ENCODE data around the gene CCL4L2.
"Not testable (repeated sequence)": the region's sequence is repeated elsewhere in the genome, so short reads cannot be mapped to it uniquely, and the experiment has no call there.

CCL4L2 gene

GRCh38 chr17:36210439-36211211 lies at the start of gene CCL4L2:
CCL4L2 (plus strand) TSS chr17:36211063.
- H3K27ac ChIP-seq = not testable (repeated sequence)

- H3K27ac ChIP-seq = not testable (repeated sequence)
These were observed 42.0 kb upstream of the CCL4L2 start for GRCh38 chr17:36168836-36169235.

- H3K27ac ChIP-seq = not testable (repeated sequence)
These were observed 34.3 kb upstream of the CCL4L2 start, which contains the start of gene TBC1D3B for GRCh38 chr17:36176536-36176935. TBC1D3B (minus strand) TSS chr17:36176636; CDS start chr17:36175050, 1,586 bp downstream.

DNA sequence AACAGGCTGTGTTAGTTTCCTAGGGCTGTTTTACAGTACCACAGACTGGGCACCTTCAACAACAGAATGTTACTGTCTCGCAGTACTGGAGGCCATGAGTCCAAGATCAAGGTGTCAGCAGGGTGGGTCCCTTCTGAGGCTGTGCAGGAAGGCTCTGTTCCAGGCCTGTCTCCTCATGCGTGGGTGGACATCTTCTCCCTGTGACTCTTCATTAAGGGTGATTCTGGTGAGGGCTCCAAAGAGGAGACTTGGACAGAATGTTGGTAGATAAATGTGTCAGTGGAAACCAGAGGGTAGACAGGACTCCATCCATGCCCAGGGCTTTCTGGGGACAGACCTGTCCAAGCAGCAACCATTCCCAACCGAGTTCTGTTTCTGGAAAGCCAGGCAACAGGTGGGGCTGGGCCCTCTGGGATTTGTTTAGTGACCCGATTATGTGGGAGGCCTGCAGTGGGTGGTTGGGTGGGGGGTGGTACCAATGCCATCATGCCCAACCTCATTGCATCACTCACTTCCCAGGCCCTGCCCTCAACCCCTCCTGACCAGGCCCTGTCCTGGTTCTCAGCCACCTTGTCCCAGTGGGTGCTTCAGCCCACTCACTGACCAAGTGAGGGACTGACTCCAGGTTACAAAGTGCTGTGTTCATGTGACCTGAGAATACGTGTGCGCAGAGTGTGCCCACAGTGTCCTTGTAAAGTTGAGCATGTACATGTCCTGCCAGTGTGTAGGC lies 29.3 kb upstream of the CCL4L2 start:
- not testable (repeated sequence) for H3K27ac ChIP-seq

DNA sequence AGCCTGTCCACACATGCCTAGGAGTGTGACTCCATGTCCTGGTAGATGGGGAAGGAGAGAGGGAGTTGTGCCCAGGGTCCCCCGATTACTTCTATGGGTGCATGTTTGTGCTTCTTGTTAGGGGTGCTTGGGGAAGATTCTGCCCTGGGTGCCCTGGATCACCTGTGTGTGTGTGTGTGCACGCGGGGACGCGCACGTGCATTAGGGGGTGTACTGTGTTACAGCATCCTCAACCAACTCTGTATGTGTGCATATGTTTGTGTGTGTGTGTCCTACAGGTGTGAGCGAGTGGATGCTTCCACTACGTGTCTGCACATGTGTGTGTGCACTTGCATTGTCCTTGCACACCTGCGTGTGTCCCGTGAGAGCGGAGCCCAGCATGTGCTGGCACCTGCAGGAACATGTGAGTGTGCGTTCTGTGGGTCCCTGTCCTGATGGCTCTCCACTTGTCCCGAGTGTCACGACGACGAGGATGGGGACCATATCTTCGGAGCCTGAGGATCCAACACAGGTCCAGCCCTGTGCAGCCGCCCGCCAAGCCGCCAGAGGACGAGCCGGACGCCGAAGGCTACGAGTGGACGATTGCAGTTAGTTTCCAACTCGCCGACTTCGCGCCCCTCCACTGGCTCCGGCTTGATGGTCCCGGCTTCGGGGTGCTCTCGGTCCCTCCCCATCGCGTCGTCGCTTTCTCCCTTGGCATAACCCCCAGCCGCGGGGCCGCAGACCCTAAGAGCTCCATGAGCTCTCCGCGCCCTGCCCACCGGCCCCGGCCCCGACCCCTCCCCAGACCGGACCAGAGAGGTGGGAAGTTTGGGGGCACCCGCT lies 28.5 kb upstream of the CCL4L2 start:
- TF ChIP-seq ZFX (IDR thresholded peaks at IDR 0.05) (no peak), CTCF (conservative IDR thresholded peaks at IDR 0.05) (no peak)
- peak overlapping the region; percentile 55 for H3K27ac ChIP-seq

DNA sequence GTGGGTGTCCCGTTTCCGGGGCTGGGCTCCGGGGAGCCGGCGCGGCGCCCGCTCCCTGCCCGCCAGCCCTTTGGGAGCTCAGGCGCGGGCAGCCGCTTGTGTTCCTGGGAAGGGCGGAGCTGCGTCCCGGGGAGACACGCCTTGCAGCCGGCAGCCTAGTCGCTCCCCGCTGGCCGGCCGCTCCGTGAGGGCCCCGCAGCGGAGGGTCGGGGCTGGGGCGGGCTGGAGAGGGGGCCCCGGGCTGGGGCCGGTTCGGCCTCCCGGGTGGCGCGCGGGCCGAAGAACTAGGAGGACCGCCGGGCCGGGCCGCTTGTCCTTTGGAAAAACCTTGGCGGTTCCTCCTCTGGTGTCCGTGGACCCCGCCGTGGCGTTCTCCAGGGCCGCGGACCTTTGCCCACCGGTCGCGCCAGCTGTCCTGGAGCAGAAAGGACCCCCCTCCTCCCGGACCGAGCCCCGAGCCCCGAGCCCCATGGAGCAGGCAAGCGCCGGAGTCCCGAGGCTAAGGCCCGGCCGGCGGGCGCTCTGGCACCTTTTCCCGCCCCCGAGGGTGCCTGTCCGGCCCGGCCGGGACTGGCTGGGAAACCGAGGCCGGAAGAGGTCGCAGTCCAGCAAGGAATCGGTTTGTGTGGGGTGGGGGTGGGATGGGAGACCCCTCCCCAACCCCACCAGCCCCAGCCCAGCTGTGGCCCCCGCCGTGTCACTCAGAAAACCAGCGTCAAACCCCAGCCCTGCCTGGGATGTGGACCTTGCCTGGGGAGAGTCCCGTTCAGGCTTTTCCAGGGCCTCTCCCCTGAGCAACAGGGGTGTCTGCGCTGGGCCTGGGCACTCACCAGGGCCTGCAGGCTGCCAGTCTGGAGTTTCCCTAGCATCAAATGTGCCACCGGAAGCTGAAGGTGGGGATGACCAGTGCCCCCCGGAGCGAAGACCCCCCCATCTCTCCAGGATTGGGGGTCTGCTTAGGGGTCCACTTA lies 27.6 kb upstream of the CCL4L2 start:
- 0 out of 2 replicates have a peak, but pooled peaks have one; percentile 12 for TF ChIP-seq ZFX (IDR thresholded peaks at IDR 0.05)
- TF ChIP-seq CTCF (conservative IDR thresholded peaks at IDR 0.05) = no peak

GRCh38 chr17:36184023-36184765 lies 26.7 kb upstream of the CCL4L2 start:
- TF ChIP-seq ZFX (IDR thresholded peaks at IDR 0.05) (no peak), CTCF (conservative IDR thresholded peaks at IDR 0.05) (no peak)
- no peak overlapping the region for H3K27ac ChIP-seq

More for the DNA sequence above, 27.6 kb upstream of the CCL4L2 start:
- H3K27ac ChIP-seq = peak overlapping the region; percentile 55

DNA sequence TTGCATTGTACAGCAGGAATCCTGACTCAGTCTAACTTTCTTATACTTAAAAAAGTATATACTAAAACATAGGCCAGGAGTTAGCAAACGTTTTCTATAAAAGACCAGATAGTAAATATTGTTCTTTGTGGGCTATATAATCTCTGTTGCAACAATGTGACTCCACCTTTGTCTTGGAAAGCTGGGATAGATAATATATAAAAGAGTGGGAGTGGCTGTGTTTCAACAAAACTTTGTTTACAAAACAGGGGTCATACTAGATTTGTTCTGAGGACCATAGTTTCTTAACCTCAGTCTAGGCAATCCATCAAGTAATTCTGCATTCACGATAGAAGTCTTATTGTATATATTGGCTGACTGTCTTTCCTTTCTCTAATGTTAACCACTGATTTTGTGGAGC lies 25.4 kb upstream of the CCL4L2 start:
- TF ChIP-seq ZFX (IDR thresholded peaks at IDR 0.05) (no peak), CTCF (conservative IDR thresholded peaks at IDR 0.05) (no peak)
- H3K27ac ChIP-seq = no peak overlapping the region

DNA sequence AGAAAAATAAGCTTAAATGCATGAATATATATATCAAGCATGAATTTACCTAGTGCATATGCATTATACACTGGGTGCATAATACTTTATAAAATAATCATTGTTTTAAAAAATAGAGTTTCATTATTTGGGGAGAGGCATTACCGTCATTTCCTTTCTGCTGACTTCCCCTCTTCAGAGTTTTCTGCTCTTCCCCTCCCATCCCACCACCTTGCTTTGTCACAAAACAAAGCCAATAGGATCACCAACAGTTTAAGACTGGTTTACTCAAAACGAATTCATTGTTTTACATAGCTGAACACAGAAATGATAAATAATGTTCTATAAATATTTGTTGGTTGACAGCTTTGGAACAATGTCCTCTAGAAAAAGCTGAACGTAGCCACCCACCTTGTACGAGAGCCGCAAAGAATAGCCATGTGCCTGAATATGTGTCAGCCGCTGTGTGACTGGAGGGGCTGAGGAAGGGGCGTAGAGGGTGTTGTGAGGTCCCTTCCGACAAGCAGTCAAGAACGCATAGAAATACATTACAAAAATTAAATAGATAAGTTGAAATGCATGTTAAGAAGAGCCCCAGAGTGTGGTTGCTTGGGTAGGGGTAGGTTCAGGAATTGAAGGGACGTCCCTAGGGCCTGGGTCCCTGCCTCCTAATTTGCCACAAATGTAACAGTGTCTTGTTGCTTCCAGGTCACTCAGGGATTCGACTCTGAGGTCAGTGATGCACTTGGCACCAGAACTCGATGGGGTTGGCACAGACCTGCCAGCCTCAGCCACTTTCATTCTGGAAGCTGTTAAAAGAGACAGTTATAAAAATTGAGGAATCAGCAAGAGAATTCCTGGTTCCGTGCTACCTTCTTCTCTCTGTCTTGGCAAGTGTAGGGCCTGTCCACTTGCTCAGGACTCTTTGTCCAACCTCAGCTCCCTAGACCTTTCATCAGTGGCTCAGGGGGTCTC lies 23.8 kb upstream of the CCL4L2 start:
- not testable (repeated sequence) for H3K27ac ChIP-seq

- H3K27ac ChIP-seq = not testable (repeated sequence)
These were observed 22.8 kb upstream of the CCL4L2 start for GRCh38 chr17:36187943-36188665.

All from C4-2B (cell line).